H7 (cell line): Measurements from ENCODE around the gene CEP41. TPM values are rescaled to one million over a fixed set of nuclear protein-coding genes. Genes with fewer than 3 reads are reported as not detected.

Source experiments
- DNase-seq: peaks from one replicate; pipeline ENCODE4 v3.0.0; 2012
- H3K27me3 ChIP-seq: 2 replicates; pipeline ENCODE4 v1.6.0; 2011; ENCODE audit warnings: mild to moderate bottlenecking, low read length; ENCODE audit not compliant: control insufficient read depth, insufficient read depth
- H3K36me3 ChIP-seq: replicated peaks from 2 replicates; pipeline ENCODE4 v1.5.1; 2011; ENCODE audit warnings: low read length; ENCODE audit not compliant: control insufficient read depth, insufficient read depth
- H3K4me3 ChIP-seq: 2 replicates; pipeline ENCODE4 v1.5.1; 2011; ENCODE audit warnings: low read depth, mild to moderate bottlenecking, control low read depth, low read length, moderate library complexity; ENCODE audit not compliant: insufficient read depth
- total RNA-seq: library from RNA; depleted of rRNA; stranded (reverse); fragments of >200 nt; shearing (Covaris generic); gene quantifications from 2 replicates; pipeline ENCODE4 v1.2.3, GENCODE V29; 2014; rRNA removed

CEP41 gene
- total RNA-seq, 1 experiment from 2014 or later: 8.1 TPM

- Histone ChIP-seq H3K4me3 (no peak overlapping the region), H3K27me3 (no peaks in the 10 kb centered on the region), H3K36me3 (no peaks in the 10 kb centered on the region)
- DNase-seq: no peak
Observed at GRCh38 chr7:130352194-130353074, 88.4 kb downstream of the CEP41 start.

DNA sequence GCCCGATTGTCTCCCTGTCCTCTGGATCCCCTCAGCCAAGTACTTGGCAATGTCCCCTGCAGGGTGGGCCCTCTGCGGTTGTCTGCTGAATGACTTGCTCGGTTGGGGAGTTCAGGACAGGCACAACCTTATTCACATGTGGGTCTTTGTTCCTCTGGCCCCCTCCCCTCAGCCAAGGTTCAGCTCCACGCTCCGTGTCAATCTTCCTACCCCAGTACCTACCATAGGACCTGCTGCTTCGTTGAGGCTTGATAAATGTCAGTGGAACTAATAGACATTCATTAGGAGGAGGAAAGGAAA lies 89.1 kb downstream of the CEP41 start:
- H3K27me3 ChIP-seq: no peaks in the 10 kb centered on the region
- no peak overlapping the region for H3K4me3 ChIP-seq
- DNase-seq: no peak
- H3K36me3 ChIP-seq: no peaks in the 10 kb centered on the region

GRCh38 chr7:130350945-130351790 lies 89.6 kb downstream of the CEP41 start:
- H3K27me3 ChIP-seq: no peaks in the 10 kb centered on the region
- H3K36me3 ChIP-seq: no peaks in the 10 kb centered on the region
- DNase-seq: no peak
- H3K4me3 ChIP-seq: no peak overlapping the region

- DNase-seq: no peak
- no peaks in the 10 kb centered on the region for H3K27me3 ChIP-seq
- no peak overlapping the region for H3K4me3 ChIP-seq
- no peaks in the 10 kb centered on the region for H3K36me3 ChIP-seq
Observed at GRCh38 chr7:130349911-130350782, 90.7 kb downstream of the CEP41 start.

GRCh38 chr7:130346941-130347340 lies 93.9 kb downstream of the CEP41 start:
- Histone ChIP-seq H3K27me3 (no peaks in the 10 kb centered on the region), H3K36me3 (no peaks in the 10 kb centered on the region), H3K4me3 (no peak overlapping the region)
- DNase-seq: no peak

- no peak for DNase-seq
- Histone ChIP-seq H3K4me3 (no peak overlapping the region), H3K27me3 (no peaks in the 10 kb centered on the region), H3K36me3 (no peaks in the 10 kb centered on the region)
Observed at GRCh38 chr7:130346177-130346905, 94.5 kb downstream of the CEP41 start.

GRCh38 chr7:130345725-130346124 lies 95.1 kb downstream of the CEP41 start:
- DNase-seq: no peak
- no peaks in the 10 kb centered on the region for H3K27me3 ChIP-seq
- H3K36me3 ChIP-seq: no peaks in the 10 kb centered on the region
- H3K4me3 ChIP-seq: no peak overlapping the region

DNA sequence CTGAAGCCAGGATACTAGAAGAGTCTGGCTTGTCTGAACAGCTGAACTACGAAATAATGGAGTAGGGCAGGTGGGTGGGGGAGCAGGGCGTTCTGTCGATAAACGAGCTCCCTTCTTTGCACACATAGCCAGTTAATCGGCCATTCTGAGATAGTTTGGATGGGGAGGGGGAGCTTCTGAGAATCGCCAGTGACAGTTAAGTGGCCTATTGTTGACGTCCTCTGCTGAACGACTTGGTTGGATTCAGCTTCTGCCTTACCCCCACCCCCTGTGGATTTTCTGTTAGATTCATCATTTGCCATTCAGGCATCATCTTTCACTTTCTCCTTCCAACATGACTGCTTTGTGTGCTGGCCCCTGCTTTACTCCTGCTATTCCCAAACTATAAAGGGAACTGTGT lies 95.7 kb downstream of the CEP41 start:
- Histone ChIP-seq H3K36me3 (no peaks in the 10 kb centered on the region), H3K27me3 (no peaks in the 10 kb centered on the region), H3K4me3 (no peak overlapping the region)
- no peak for DNase-seq

DNA sequence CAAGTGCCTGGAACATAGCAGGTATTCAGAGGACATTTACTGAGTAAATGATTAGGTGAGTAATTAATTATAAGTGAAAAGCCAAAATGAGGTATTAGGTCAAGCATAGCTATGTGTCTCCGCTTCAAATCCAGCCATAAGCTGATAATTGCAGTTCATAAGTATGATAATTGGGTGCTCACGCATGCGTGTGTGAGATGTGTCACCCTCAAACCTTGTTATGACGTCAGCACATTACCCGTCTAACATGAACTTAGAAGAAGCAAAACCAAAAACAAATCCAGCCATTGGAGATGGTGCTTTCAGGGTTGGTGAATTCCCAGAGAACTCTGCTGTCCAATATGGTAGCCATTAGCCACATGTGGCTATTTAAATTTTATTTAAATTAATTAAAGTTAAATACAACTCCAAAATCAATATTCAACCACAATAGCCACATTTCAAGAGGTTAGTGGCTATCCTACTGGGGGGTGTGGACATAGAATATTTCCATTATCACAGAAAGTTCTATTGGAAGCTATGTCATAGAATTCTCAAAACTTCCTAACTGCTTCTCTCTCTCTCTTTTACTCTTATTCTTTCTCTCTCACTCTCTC lies 96.4 kb downstream of the CEP41 start, which contains the start of gene CPA5:
CPA5 (plus strand) TSS at position 546 of the 596 bp plus-strand sequence. CDS start 1,670 bp downstream, outside the sequence.
- H3K4me3 ChIP-seq: no peak within 1 kb of the TSS
- no peak for DNase-seq
- H3K27me3 ChIP-seq: no peaks in the 10 kb centered on the region
- no peaks in the 10 kb centered on the region for H3K36me3 ChIP-seq

Other genes with a start within 250 kb of the CEP41 start
- 25.1 and 25.5 TPM in 2 replicates for gene TMEM209, start 235.6 kb downstream of the CEP41 start, total RNA-seq
- not detected in 2 replicates for gene SSMEM1, start 233.2 kb downstream of the CEP41 start, total RNA-seq
- gene CPA2, start 174.2 kb downstream of the CEP41 start, total RNA-seq: not detected in 2 replicates
- not detected in 2 replicates for gene CPA4, start 147.9 kb downstream of the CEP41 start, total RNA-seq
- gene CPA5, start 96.2 kb downstream of the CEP41 start, total RNA-seq: 0.24 TPM in 1 of 2 replicates, not detected in the other
- gene CPA1, start 60.5 kb downstream of the CEP41 start, total RNA-seq: 0.17 TPM in 1 of 2 replicates, not detected in the other
- gene MEST, start 51.1 kb upstream of the CEP41 start, total RNA-seq: 154 and 166 TPM in 2 replicates
- 45.7 and 64.3 TPM in 2 replicates for gene COPG2, start 227.7 kb upstream of the CEP41 start, total RNA-seq
- gene TSGA13, start 245.5 kb upstream of the CEP41 start, total RNA-seq: not detected in 2 replicates